Esophagus muscularis mucosa (tissue), 4 donors: ENCODE measurements around the gene KRT6A. TPM values are rescaled to one million over a fixed set of nuclear protein-coding genes. Genes with fewer than 3 reads are reported as not detected.

Experiments
- DNase-seq: peaks from one replicate; pipeline ENCODE4 v3.0.0-alpha.2; 2017; ENCODE audit errors: extremely low spot score
- H3K27ac ChIP-seq, 4 donors: fragments of 200-600 bp; sonication (generic); replicated peaks in 1 of 4; 1 replicate in 3 of 4; 2 replicates in 1 of 4; pipeline ENCODE4 v1.5.1; 2016 to 2019; ENCODE audit warnings: mild to moderate bottlenecking in 1 of 4
- H3K27me3 ChIP-seq, 4 donors: fragments of 200-600 bp; sonication (generic); one replicate each; pipeline versions ENCODE4 v1.5.1 to v1.6.0; 2016 to 2019
- H3K36me3 ChIP-seq, 4 donors: fragments of 200-600 bp; sonication (generic); one replicate each; pipeline ENCODE4 v1.5.1; 2016 to 2019
- H3K4me1 ChIP-seq, 4 donors: fragments of 200-600 bp; sonication (generic); one replicate each; pipeline ENCODE4 v1.5.1; 2016 to 2019
- H3K4me3 ChIP-seq, 4 donors: fragments of 200-600 bp; sonication (generic); 1 replicate in 2 of 4; 2 replicates in 2 of 4; pipeline ENCODE4 v1.5.1; 2016 to 2019; ENCODE audit warnings: mild to moderate bottlenecking in 4 of 4, moderate library complexity in 1 of 4
- H3K9me3 ChIP-seq, 4 donors: fragments of 200-600 bp; sonication (generic); 1 replicate in 3 of 4; 2 replicates in 1 of 4; pipeline ENCODE4 v1.5.1; 2016 to 2019
- CTCF ChIP-seq, 3 experiments: fragments of 200-600 bp in 2 of 3; fragments of 450-650 bp in 1 of 3; sonication (generic) in 2 of 3; IDR thresholded peaks; one replicate each; pipeline ENCODE4 v1.5.1; 2017 to 2019; ENCODE audit warnings: antibody characterized with exemption in 3 of 3, mild to moderate bottlenecking in 2 of 3, moderate library complexity in 1 of 3
- EP300 ChIP-seq: sonication (generic); formaldehyde crosslinking; IDR thresholded peaks from one replicate; pipeline ENCODE4 v1.6.1; 2017; ENCODE audit warnings: antibody characterized with exemption
- POLR2A ChIP-seq: fragments of 450-650 bp; IDR thresholded peaks from one replicate; pipeline ENCODE4 v1.6.1; 2017; ENCODE audit warnings: antibody characterized with exemption, moderate library complexity, mild to moderate bottlenecking, low read depth
- POLR2AphosphoS5 ChIP-seq, 2 donors: sonication (generic); formaldehyde crosslinking; IDR thresholded peaks; one replicate each; pipeline ENCODE4 v1.6.1; 2017; ENCODE audit warnings: antibody characterized with exemption in 2 of 2
- WGBS: methylation state at CpG from one replicate; pipeline ENCODE4 v1.1.5; 2018; 5-methylcytosine and 5-hydroxymethylcytosine counted together
- intact Hi-C: fragments of 100-400 bp; cut with DNase I; formaldehyde crosslinking; loops from one replicate; pipeline ENCODE4 v1.15.1; 2023
- total RNA-seq, 4 donors: library from RNA; depleted of rRNA; stranded (reverse); fragments of >200 nt; gene quantifications; one replicate each; pipeline versions ENCODE4 v1.1.0 to v1.2.1, GENCODE V29; 2016

KRT6A gene
- total RNA-seq, 4 donors from 2014 or later: 5.4 TPM; not detected in 3

GRCh38 chr12:52533686-52534470 is 40.8 kb upstream of the KRT6A start:
- no peak overlapping the region for H3K4me3 ChIP-seq
- peaks cover 0 to 2% (median under 1%) of the 10 kb centered on the region in 4 donors for H3K4me1 ChIP-seq
- no peaks in the 10 kb centered on the region for H3K27me3 ChIP-seq
- intact Hi-C loops: no loop called here
- 66% methylated on average over 7 of the region's 10 CpGs for WGBS
- no peak for TF ChIP-seq POLR2A
- no peak for TF ChIP-seq CTCF (IDR thresholded peaks at IDR 0.05)
- no peak for TF ChIP-seq EP300
- TF ChIP-seq POLR2AphosphoS5 (IDR thresholded peaks at IDR 0.05): no peak
- no peak for DNase-seq
- H3K9me3 ChIP-seq: no peaks in the 10 kb centered on the region
- no peak overlapping the region for H3K27ac ChIP-seq
- H3K36me3 ChIP-seq: no peaks in the 10 kb centered on the region

GRCh38 chr12:52532636-52533035 is 39.6 kb upstream of the KRT6A start:
- Histone ChIP-seq H3K27ac (no peak overlapping the region), H3K27me3 (no peaks in the 10 kb centered on the region), H3K4me1 (no peaks in the 10 kb centered on the region), H3K9me3 (no peaks in the 10 kb centered on the region), H3K36me3 (no peaks in the 10 kb centered on the region), H3K4me3 (no peak overlapping the region)
- intact Hi-C loops: no loop called here
- WGBS: 85% methylated on average over 4 of the region's 4 CpGs
- DNase-seq: no peak
- no peak for TF ChIP-seq EP300
- TF ChIP-seq POLR2A: no peak
- no peak for TF ChIP-seq CTCF (IDR thresholded peaks at IDR 0.05)
- TF ChIP-seq POLR2AphosphoS5 (IDR thresholded peaks at IDR 0.05): no peak

GRCh38 chr12:52531566-52532300 is 38.7 kb upstream of the KRT6A start:
- Histone ChIP-seq H3K9me3 (no peaks in the 10 kb centered on the region), H3K4me3 (no peak overlapping the region), H3K36me3 (no peaks in the 10 kb centered on the region), H3K4me1 (no peaks in the 10 kb centered on the region), H3K27ac (no peak overlapping the region), H3K27me3 (no peaks in the 10 kb centered on the region)
- intact Hi-C loops: no loop called here
- TF ChIP-seq CTCF (IDR thresholded peaks at IDR 0.05) (no peak), EP300 (no peak), POLR2AphosphoS5 (IDR thresholded peaks at IDR 0.05) (no peak), POLR2A (no peak)
- 82% methylated on average over 18 of the region's 18 CpGs for WGBS
- no peak for DNase-seq

GRCh38 chr12:52530905-52531304 is 37.8 kb upstream of the KRT6A start:
- H3K27ac ChIP-seq: no peak overlapping the region
- 100% methylated on average over 2 of the region's 2 CpGs for WGBS
- no peaks in the 10 kb centered on the region for H3K4me1 ChIP-seq
- DNase-seq: no peak
- H3K4me3 ChIP-seq: no peak overlapping the region
- H3K27me3 ChIP-seq: no peaks in the 10 kb centered on the region
- intact Hi-C loops: no loop called here
- no peaks in the 10 kb centered on the region for H3K9me3 ChIP-seq
- H3K36me3 ChIP-seq: no peaks in the 10 kb centered on the region
- TF ChIP-seq EP300 (no peak), POLR2AphosphoS5 (IDR thresholded peaks at IDR 0.05) (no peak), POLR2A (no peak), CTCF (IDR thresholded peaks at IDR 0.05) (no peak)
